HEK293 (cell line): ENCODE results near the gene MLLT6.

Experiments used
- AEBP2 ChIP-seq: fragments of 450-650 bp; formaldehyde crosslinking; IDR thresholded peaks from 2 replicates; pipeline ENCODE4 v1.5.1; 2016; ENCODE audit warnings: missing biosample characterization, missing genetic modification characterization, borderline replicate concordance
- CTCF ChIP-seq: fragments of 450-650 bp; formaldehyde crosslinking; IDR thresholded peaks from 2 replicates; pipeline ENCODE4 v1.5.1; 2016; ENCODE audit warnings: missing biosample characterization, missing genetic modification characterization
- EGR2 ChIP-seq: fragments of 450-650 bp; formaldehyde crosslinking; IDR thresholded peaks from 2 replicates; pipeline ENCODE4 v1.5.1; 2016; ENCODE audit warnings: low read depth, missing biosample characterization, missing genetic modification characterization
- FEZF1 ChIP-seq: fragments of 450-650 bp; formaldehyde crosslinking; IDR thresholded peaks from 2 replicates; pipeline ENCODE4 v1.5.1; 2016; ENCODE audit warnings: missing biosample characterization, missing genetic modification characterization
- GLI2 ChIP-seq: fragments of 450-650 bp; formaldehyde crosslinking; IDR thresholded peaks from 2 replicates; pipeline ENCODE4; 2017; ENCODE audit warnings: missing biosample characterization, missing genetic modification characterization, low read depth, borderline replicate concordance
- HOXD13 ChIP-seq: sonication (generic); formaldehyde crosslinking; IDR thresholded peaks from 2 replicates; pipeline ENCODE4 v1.8.0; 2022; ENCODE audit warnings: missing genetic modification reagents, borderline replicate concordance
- IKZF3 ChIP-seq: fragments of 450-650 bp; IDR thresholded peaks from 2 replicates; pipeline ENCODE4 v1.5.0; 2018; ENCODE audit warnings: missing biosample characterization, mild to moderate bottlenecking, missing genetic modification characterization, moderate library complexity
- KLF16 ChIP-seq: fragments of 450-650 bp; formaldehyde crosslinking; IDR thresholded peaks from 2 replicates; pipeline ENCODE4 v1.5.1; 2017; ENCODE audit warnings: missing biosample characterization, missing genetic modification characterization
- MZF1 ChIP-seq: fragments of 450-650 bp; formaldehyde crosslinking; IDR thresholded peaks from 2 replicates; pipeline ENCODE4 v1.5.1; 2017; ENCODE audit warnings: missing biosample characterization, missing genetic modification characterization, borderline replicate concordance
- SETDB1 ChIP-seq: IDR thresholded peaks from one replicate; pipeline ENCODE4 v1.6.1; 2017; ENCODE audit warnings: mild to moderate bottlenecking, low read length, moderate library complexity, mixed read lengths; ENCODE audit not compliant: insufficient read length
- TCF7L2 ChIP-seq: IDR thresholded peaks from 2 replicates; pipeline ENCODE4 v1.6.1; 2011; ENCODE audit warnings: low read depth, mild to moderate bottlenecking, inconsistent platforms, low read length, moderate library complexity, borderline replicate concordance
- YY1 ChIP-seq: fragments of 450-650 bp; formaldehyde crosslinking; IDR thresholded peaks from 2 replicates; pipeline ENCODE4 v1.5.1; 2018; ENCODE audit warnings: missing biosample characterization, missing genetic modification characterization
- YY2 ChIP-seq: fragments of 450-650 bp; formaldehyde crosslinking; IDR thresholded peaks from 2 replicates; pipeline ENCODE4 v1.5.1; 2016; ENCODE audit warnings: missing biosample characterization, missing genetic modification characterization
- ZBTB44 ChIP-seq: fragments of 450-650 bp; IDR thresholded peaks from 2 replicates; pipeline ENCODE4 v1.5.1; 2018; ENCODE audit warnings: missing biosample characterization, mild to moderate bottlenecking, missing genetic modification characterization
- ZBTB48 ChIP-seq: fragments of 450-650 bp; formaldehyde crosslinking; IDR thresholded peaks from 2 replicates; pipeline ENCODE4 v1.5.1; 2016; ENCODE audit warnings: missing biosample characterization, missing genetic modification characterization
- ZBTB49 ChIP-seq: fragments of 450-650 bp; formaldehyde crosslinking; IDR thresholded peaks from 2 replicates; pipeline ENCODE4 v1.5.1; 2016; ENCODE audit warnings: missing biosample characterization, missing genetic modification characterization, low read depth
- ZBTB6 ChIP-seq: fragments of 450-650 bp; formaldehyde crosslinking; IDR thresholded peaks from 2 replicates; pipeline ENCODE4 v1.5.1; 2017; ENCODE audit warnings: missing biosample characterization, missing genetic modification characterization
- ZFHX2 ChIP-seq: fragments of 450-650 bp; formaldehyde crosslinking; conservative IDR thresholded peaks from 2 replicates; pipeline ENCODE4 v1.5.1; 2016; ENCODE audit warnings: missing biosample characterization, missing genetic modification characterization
- ZNF138 ChIP-seq: fragments of 450-650 bp; formaldehyde crosslinking; IDR thresholded peaks from 2 replicates; pipeline ENCODE4 v1.5.1; 2016; ENCODE audit warnings: missing biosample characterization, missing genetic modification characterization, borderline replicate concordance
- ZNF16 ChIP-seq: fragments of 450-650 bp; formaldehyde crosslinking; IDR thresholded peaks from 2 replicates; pipeline ENCODE4 v1.5.1; 2016; ENCODE audit warnings: low read depth, missing biosample characterization, missing genetic modification characterization
- ZNF391 ChIP-seq: fragments of 450-650 bp; formaldehyde crosslinking; IDR thresholded peaks from 2 replicates; pipeline ENCODE4 v1.5.1; 2016; ENCODE audit warnings: low read depth, missing biosample characterization, missing genetic modification characterization, borderline replicate concordance
- ZNF449 ChIP-seq: fragments of 450-650 bp; formaldehyde crosslinking; IDR thresholded peaks from 2 replicates; pipeline ENCODE4 v1.5.1; 2017; ENCODE audit warnings: missing biosample characterization, mild to moderate bottlenecking, missing genetic modification characterization, moderate library complexity
- ZNF529 ChIP-seq: fragments of 450-650 bp; formaldehyde crosslinking; IDR thresholded peaks from 2 replicates; pipeline ENCODE4 v1.5.1; 2017; ENCODE audit warnings: missing genetic modification characterization, missing biosample characterization; ENCODE audit not compliant: insufficient replicate concordance
- ZNF561 ChIP-seq: fragments of 450-650 bp; IDR thresholded peaks from 2 replicates; pipeline ENCODE4 v1.5.1; 2018; ENCODE audit warnings: missing biosample characterization, missing genetic modification characterization, borderline replicate concordance
- ZNF660 ChIP-seq: fragments of 450-650 bp; IDR thresholded peaks from 2 replicates; pipeline ENCODE4 v1.5.1; 2018; ENCODE audit warnings: missing biosample characterization, mild to moderate bottlenecking, missing genetic modification characterization
- ZNF768 ChIP-seq: fragments of 450-650 bp; formaldehyde crosslinking; IDR thresholded peaks from 2 replicates; pipeline ENCODE4 v1.5.1; 2018; ENCODE audit warnings: missing biosample characterization, mild to moderate bottlenecking, missing genetic modification characterization
- ZSCAN23 ChIP-seq: fragments of 450-650 bp; formaldehyde crosslinking; IDR thresholded peaks from 2 replicates; pipeline ENCODE4 v1.5.1; 2016; ENCODE audit warnings: missing biosample characterization, missing genetic modification characterization
- ZSCAN4 ChIP-seq: fragments of 450-650 bp; formaldehyde crosslinking; IDR thresholded peaks from 2 replicates; pipeline ENCODE4 v1.5.1; 2017; ENCODE audit warnings: missing biosample characterization, missing genetic modification characterization

Gene MLLT6

GRCh38 chr17:38674014-38674748 is 30.9 kb upstream of the MLLT6 start (continued):
- TF ChIP-seq EGR2 (tag by site-specific recombination) (peak; percentile 24; the same call in 1 of the 2 replicates), ZBTB48 (tag by site-specific recombination) (0 out of 2 replicates have a peak, but pooled peaks have one; percentile 35), HOXD13 (CRISPR knock-in tag) (no peak), ZNF449 (no peak), AEBP2 (tag by site-specific recombination) (no peak), CTCF (peak; percentile 82), ZNF561 (tag by site-specific recombination) (no peak), ZNF391 (tag by site-specific recombination) (no peak), TCF7L2 (no peak), FEZF1 (tag by site-specific recombination) (no peak), KLF16 (tag by site-specific recombination) (no peak), ZFHX2 (tag by site-specific recombination) (peak; percentile 61), ZNF138 (tag by site-specific recombination) (no peak), ZNF529 (tag by site-specific recombination) (no peak), GLI2 (tag by site-specific recombination) (no peak), ZBTB49 (tag by site-specific recombination) (no peak), ZSCAN23 (tag by site-specific recombination) (no peak), ZNF660 (tag by site-specific recombination) (no peak), SETDB1 (no peak), YY2 (tag by site-specific recombination) (no peak), ZBTB44 (tag by site-specific recombination) (no peak), YY1 (no peak), ZBTB6 (no peak), ZNF768 (tag by site-specific recombination) (no peak), MZF1 (tag by site-specific recombination) (no peak), ZSCAN4 (no peak), ZNF16 (no peak), IKZF3 (tag by site-specific recombination) (no peak)
